HG02588 (cell line): ENCODE results near the gene LST1.

Experiments
- ATAC-seq: cut with Tn5 transposase; IDR thresholded peaks from one replicate; pipeline ENCODE4 v1.9.1; 2021; ENCODE audit warnings: mild to moderate bottlenecking, moderate library complexity; ENCODE audit not compliant: unreplicated experiment

LST1 gene

GRCh38 chr6:31559958-31560696 is 25.9 kb upstream of the LST1 start:
- no peak for ATAC-seq

- no peak for ATAC-seq
These were observed 25.4 kb upstream of the LST1 start for GRCh38 chr6:31560697-31561058.

GRCh38 chr6:31567531-31568370 is 18.3 kb upstream of the LST1 start:
- no peak for ATAC-seq

DNA sequence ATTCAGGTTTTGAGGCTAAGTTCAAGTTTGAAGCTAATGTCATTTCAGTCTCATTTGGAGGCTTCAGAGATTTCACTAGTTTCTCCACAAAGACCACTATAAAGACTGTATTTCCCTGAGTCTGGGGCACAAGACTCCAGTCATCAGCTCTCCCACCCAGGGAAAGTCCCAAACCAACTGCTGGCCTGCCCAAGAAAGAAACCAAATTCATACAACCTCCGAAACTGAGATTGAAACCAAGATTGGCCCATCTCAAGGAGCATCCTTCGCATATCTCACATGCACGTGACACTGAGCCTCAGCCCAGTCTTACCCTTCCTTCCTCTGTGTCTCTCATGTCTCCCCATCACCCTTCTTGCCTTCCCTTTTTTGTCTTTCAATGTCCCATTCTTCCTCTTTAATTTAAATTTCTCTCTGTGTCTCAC is 17.5 kb upstream of the LST1 start:
- peak; percentile 69 for ATAC-seq

DNA sequence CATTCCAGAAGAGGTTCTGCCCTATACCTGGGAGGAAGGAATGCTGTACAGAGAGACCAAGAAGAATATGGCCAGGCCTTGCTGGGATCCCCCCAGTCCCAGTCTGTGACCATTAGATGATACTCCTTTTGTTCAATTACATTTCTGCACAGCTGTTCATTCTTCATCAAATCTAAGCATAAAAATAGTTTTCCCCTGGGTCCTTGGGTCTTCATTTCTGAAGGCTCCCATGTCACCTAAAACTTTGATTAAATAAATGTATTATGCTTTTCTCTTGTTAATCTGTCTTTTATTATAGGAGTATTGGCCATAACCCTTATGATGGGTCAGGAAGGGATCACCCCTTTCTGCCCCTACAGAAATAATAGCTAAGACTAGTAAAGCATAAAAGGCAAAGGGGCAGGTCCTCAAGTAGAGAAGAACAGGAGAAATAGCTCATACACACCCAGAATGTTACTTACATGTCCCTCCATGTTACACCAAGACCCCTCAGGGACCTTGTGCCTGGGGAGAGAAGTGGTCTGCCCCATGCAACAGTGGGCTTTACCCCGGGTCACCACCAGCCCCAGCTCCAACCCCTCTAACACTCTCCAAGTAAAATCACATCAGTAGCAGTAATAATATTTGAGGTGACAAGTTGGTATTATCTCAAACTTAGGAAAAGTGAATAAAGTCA is 16.1 kb upstream of the LST1 start:
- ATAC-seq, result no peak

- ATAC-seq, result peak; percentile 32
These were observed 13.8 kb upstream of the LST1 start, which contains the start of gene LTA for GRCh38 chr6:31572041-31572911. Gene LTA (plus strand): TSS chr6:31572289. CDS start chr6:31572743, 454 bp downstream.

DNA sequence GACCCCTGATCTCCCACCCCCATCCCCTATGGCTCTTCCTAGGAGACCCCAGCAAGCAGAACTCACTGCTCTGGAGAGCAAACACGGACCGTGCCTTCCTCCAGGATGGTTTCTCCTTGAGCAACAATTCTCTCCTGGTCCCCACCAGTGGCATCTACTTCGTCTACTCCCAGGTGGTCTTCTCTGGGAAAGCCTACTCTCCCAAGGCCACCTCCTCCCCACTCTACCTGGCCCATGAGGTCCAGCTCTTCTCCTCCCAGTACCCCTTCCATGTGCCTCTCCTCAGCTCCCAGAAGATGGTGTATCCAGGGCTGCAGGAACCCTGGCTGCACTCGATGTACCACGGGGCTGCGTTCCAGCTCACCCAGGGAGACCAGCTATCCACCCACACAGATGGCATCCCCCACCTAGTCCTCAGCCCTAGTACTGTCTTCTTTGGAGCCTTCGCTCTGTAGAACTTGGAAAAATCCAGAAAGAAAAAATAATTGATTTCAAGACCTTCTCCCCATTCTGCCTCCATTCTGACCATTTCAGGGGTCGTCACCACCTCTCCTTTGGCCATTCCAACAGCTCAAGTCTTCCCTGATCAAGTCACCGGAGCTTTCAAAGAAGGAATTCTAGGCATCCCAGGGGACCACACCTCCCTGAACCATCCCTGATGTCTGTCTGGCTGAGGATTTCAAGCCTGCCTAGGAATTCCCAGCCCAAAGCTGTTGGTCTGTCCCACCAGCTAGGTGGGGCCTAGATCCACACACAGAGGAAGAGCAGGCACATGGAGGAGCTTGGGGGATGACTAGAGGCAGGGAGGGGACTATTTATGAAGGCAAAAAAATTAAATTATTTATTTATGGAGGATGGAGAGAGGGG is 12.6 kb upstream of the LST1 start:
- ATAC-seq, result no peak

DNA sequence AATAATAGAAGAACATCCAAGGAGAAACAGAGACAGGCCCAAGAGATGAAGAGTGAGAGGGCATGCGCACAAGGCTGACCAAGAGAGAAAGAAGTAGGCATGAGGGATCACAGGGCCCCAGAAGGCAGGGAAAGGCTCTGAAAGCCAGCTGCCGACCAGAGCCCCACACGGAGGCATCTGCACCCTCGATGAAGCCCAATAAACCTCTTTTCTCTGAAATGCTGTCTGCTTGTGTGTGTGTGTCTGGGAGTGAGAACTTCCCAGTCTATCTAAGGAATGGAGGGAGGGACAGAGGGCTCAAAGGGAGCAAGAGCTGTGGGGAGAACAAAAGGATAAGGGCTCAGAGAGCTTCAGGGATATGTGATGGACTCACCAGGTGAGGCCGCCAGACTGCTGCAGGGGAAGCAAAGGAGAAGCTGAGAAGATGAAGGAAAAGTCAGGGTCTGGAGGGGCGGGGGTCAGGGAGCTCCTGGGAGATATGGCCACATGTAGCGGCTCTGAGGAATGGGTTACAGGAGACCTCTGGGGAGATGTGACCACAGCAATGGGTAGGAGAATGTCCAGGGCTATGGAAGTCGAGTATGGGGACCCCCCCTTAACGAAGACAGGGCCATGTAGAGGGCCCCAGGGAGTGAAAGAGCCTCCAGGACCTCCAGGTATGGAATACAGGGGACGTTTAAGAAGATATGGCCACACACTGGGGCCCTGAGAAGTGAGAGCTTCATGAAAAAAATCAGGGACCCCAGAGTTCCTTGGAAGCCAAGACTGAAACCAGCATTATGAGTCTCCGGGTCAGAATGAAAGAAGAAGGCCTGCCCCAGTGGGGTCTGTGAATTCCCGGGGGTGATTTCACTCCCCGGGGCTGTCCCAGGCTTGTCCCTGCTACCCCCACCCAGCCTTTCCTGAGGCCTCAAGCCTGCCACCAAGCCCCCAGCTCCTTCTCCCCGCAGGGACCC is 11.7 kb upstream of the LST1 start:
- no peak for ATAC-seq

DNA sequence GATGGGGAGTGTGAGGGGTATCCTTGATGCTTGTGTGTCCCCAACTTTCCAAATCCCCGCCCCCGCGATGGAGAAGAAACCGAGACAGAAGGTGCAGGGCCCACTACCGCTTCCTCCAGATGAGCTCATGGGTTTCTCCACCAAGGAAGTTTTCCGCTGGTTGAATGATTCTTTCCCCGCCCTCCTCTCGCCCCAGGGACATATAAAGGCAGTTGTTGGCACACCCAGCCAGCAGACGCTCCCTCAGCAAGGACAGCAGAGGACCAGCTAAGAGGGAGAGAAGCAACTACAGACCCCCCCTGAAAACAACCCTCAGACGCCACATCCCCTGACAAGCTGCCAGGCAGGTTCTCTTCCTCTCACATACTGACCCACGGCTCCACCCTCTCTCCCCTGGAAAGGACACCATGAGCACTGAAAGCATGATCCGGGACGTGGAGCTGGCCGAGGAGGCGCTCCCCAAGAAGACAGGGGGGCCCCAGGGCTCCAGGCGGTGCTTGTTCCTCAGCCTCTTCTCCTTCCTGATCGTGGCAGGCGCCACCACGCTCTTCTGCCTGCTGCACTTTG is 10.7 kb upstream of the LST1 start, which contains the start of gene TNF:
Gene TNF (plus strand): TSS at position 231 of the 567 bp plus-strand sequence. CDS start 177 bp downstream, at position 408.
- no peak for ATAC-seq

DNA sequence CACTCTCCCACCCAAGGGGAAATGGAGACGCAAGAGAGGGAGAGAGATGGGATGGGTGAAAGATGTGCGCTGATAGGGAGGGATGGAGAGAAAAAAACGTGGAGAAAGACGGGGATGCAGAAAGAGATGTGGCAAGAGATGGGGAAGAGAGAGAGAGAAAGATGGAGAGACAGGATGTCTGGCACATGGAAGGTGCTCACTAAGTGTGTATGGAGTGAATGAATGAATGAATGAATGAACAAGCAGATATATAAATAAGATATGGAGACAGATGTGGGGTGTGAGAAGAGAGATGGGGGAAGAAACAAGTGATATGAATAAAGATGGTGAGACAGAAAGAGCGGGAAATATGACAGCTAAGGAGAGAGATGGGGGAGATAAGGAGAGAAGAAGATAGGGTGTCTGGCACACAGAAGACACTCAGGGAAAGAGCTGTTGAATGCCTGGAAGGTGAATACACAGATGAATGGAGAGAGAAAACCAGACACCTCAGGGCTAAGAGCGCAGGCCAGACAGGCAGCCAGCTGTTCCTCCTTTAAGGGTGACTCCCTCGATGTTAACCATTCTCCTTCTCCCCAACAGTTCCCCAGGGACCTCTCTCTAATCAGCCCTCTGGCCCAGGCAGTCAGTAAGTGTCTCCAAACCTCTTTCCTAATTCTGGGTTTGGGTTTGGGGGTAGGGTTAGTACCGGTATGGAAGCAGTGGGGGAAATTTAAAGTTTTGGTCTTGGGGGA is 10.0 kb upstream of the LST1 start:
- no peak for ATAC-seq

DNA sequence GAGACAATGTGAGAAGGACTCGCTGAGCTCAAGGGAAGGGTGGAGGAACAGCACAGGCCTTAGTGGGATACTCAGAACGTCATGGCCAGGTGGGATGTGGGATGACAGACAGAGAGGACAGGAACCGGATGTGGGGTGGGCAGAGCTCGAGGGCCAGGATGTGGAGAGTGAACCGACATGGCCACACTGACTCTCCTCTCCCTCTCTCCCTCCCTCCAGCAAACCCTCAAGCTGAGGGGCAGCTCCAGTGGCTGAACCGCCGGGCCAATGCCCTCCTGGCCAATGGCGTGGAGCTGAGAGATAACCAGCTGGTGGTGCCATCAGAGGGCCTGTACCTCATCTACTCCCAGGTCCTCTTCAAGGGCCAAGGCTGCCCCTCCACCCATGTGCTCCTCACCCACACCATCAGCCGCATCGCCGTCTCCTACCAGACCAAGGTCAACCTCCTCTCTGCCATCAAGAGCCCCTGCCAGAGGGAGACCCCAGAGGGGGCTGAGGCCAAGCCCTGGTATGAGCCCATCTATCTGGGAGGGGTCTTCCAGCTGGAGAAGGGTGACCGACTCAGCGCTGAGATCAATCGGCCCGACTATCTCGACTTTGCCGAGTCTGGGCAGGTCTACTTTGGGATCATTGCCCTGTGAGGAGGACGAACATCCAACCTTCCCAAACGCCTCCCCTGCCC is 9.0 kb upstream of the LST1 start:
- ATAC-seq, result no peak

DNA sequence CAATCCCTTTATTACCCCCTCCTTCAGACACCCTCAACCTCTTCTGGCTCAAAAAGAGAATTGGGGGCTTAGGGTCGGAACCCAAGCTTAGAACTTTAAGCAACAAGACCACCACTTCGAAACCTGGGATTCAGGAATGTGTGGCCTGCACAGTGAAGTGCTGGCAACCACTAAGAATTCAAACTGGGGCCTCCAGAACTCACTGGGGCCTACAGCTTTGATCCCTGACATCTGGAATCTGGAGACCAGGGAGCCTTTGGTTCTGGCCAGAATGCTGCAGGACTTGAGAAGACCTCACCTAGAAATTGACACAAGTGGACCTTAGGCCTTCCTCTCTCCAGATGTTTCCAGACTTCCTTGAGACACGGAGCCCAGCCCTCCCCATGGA is 8.5 kb upstream of the LST1 start:
- no peak for ATAC-seq

GRCh38 chr6:31578184-31579118 is 7.6 kb upstream of the LST1 start:
- no peak for ATAC-seq

DNA sequence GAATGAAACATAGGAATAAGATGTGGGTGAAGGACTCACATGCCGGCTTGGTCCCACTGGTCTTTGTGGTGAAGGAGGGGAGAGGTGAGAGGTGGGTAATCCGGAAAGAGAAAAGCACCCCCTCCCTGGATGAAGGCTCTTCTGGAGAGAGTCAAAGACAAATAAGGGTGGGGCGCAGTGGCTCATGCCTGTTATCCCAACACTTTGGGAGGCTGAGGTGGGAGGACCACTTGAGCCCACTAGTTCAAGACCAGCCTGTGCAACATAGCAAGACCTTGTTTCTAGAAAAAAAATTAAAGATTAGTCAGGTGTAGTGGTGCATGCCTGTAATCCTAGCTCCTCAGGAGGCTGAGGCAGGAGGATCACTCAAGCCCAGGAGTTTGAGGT is 7.0 kb upstream of the LST1 start:
- no peak for ATAC-seq

DNA sequence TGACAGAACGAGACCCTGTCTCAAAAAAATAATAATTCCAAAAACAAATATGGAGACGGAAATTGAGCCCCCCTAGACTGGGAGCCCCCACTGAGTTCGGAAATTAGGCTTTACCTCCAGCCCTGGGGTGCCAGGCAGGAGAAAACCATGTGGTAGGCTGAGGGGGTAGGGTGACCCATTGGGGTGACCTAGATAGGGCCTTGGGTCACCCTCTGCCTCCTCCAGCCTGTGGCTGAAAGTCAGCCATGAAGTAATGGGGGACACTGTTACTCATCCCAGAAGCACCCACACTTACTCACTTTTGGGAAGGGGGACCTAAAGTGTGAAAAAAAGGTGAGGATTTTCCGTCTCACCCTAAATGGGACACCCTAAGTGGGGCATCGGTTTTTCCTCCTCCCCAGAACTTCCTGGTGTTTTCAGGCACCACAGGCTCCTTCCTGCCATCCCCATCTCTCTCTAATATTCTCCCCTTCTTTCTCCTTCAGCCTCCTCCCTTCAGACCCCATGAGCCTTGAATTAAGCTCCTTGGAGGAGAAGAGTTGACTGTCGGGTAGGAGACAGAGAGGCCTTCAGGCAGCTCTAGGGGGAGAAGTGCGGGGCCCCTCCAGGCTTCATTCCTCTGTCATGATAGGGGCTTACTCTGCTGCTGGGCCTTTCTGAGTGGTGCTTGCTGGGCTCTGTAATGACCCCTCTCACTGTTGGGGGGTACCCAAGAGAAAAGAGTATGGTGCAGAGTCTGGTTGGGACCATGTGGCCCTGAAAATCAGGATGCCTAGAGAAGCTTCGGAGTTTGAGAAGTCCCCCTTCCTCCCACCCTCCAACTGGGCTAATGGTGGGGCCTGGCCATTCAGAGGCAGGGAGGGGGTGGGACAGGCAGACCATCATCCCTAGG is 6.3 kb upstream of the LST1 start:
- ATAC-seq, result no peak
